COLO668 (cell line): Measurements from ENCODE around the gene RASIP1.
"Not testable (repeated sequence)": the region's sequence is repeated elsewhere in the genome, so short reads cannot be mapped to it uniquely, and the experiment has no call there.

Experiments used
- DNase-seq: peaks from one replicate; lab custom pipeline; 2025; ENCODE audit not compliant: unreplicated experiment; lab: John Stamatoyannopoulos, UW

The RASIP1 gene

GRCh38 chr19:48735031-48735615 lies 5.3 kb downstream of the RASIP1 start:
- no peak for DNase-seq

DNA sequence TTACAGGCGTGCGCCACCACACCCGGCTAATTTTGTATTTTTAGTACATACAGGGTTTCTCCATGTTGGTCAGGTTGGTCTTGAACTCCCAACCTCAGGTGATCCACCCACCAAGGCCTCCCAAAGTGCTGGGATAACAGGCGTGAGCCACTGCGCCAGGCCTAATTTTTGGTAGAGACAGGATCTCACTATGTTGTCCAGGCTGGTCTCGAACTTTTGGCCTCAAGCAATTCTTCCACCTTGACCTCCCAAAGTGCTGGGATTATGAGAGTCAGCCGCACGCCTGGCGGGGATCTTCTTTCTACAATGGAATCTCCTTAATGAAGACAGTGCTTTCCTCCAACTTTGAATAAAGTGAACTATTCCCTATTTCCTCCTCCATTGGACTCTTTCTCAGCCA lies 5.8 kb downstream of the RASIP1 start:
- no peak for DNase-seq

DNA sequence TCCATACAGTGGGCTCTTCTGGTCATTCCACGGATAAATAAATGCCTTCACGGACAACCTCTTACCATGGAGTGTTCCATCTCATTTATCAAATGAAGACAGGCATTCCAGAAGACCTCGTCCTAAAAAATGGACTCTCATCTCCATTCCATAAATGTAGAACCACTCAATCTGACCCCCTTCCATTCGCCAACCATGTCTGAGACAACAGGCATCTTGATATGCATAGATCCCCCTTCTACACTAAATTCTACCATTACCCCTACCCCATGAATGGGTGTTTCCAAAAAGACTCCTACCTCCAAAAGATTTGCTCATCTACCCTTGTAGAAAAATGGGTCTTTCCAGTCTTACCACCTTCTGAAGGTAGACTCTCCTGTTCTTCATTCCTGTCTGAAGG lies 9.0 kb downstream of the RASIP1 start:
- DNase-seq: no peak

GRCh38 chr19:48728911-48729664 lies 11.3 kb downstream of the RASIP1 start:
- peak; percentile 53 for DNase-seq

DNA sequence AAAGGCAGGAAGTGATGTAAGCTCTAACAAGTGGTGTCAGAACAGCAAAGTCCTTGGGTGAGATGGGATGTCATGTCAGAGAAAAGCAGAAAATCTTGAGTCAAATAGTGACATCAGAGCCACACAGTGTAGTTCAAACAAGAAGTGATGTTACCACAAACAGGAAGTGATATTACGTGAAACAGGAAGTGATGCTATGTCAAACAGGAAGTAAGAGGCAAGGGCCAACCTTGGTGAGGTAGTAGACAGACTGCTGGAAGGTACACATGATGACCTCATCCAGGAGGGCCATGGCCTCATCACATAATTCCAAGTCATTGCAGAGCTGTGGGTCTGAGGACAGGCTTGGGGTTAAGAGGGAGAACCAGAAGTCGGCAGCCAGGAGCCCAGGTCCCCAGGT lies 13.9 kb downstream of the RASIP1 start:
- no peak for DNase-seq

GRCh38 chr19:48724796-48725753 lies 15.3 kb downstream of the RASIP1 start:
- DNase-seq: no peak

- DNase-seq: no peak
These were observed 18.2 kb downstream of the RASIP1 start for GRCh38 chr19:48722196-48722708.

GRCh38 chr19:48720613-48721296 lies 19.7 kb downstream of the RASIP1 start:
- DNase-seq: peak; percentile 95

DNA sequence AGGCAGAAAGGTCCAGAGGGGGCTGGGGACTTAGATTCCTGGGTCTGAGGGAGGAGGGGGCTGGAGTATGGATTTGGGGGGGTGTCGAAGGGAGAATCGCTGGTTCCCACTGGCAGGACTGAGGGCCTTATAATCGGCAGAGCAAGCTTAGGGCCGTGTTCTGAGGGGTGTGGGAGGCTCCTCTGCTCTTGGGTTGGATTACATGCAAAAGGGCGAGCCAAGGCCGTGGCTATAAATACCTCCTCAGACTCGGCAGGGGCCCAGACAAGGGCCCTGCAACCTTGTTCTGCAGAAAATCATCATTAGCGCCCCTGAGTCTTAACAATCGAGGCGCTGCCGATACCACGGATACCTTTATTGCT lies 20.2 kb downstream of the RASIP1 start:
- DNase-seq: no peak

DNA sequence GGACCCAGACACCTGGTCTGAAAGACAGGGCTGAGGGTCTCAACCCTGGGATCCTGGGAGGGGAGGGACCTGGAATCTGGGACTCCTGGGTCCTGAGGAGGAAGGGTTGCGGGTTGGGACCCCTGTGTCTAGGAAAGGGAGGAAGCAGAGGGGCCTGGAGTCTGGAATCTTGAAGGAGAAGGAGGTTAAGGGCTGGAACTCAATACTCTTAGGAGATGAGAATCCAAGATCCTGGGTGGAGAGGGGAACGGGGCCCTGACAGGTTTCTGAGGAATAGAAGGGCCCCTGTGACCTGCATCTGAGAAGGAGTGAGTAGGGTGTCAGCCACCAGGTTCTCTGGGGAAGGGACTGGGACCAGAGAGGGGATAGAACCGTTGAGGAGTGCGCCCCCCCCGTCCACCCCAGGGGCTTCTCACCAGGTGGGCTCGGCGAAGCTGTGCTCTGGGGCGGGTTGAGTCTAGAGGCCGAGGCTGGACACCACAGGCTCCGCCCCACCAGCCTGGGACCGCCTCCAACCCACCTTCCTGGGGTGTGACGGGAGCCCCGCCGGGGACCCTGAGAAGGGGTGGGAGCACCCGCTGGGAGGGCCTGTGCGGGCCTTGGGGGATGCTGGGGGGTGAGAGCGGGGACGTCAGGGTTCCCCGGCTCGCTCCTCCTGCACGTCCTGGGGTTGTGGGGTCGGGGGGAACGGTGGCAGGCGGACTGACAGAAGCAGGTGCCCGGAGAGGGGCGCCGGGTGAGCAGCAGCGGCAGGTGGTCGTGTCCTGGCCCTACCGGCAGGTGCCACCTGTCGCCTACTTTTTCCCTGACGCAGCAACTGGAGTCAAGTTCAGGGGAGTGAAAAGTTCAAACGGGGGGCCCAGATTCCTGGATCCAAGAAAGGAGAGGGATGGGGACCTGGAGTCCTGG lies 20.9 kb downstream of the RASIP1 start, which contains the start of gene MAMSTR:
Gene MAMSTR, minus strand, starts transcription at position 463 of the 909 bp plus-strand sequence. CDS start 694 bp downstream, outside the sequence.
- DNase-seq: no peak

DNA sequence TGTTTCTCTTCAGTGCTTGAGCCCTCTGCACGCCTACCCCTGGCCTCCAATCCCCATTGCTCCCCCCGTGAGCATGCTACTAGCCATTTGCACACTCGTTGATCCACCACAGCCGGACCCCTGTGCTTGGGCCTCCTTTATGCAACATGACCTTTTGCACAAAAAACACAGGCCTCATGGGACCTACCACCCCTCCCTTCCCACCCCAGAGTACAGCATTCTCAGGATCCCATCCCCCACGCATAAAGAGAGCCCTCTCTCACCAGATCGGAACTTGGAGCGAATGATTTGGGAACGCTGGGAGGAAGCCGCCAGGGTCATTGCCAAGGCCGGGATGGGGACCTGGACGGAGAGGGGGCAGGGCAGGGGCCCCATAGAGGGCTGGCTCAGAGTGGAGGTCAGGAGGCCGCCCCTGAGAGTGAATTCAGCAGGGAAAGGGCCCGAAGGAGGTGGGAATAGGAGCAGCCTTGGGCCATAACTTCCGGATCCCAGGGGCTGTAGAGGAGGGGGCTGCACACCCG lies 21.6 kb downstream of the RASIP1 start:
- DNase-seq: no peak

GRCh38 chr19:48718106-48718505 lies 22.3 kb downstream of the RASIP1 start:
- not testable (repeated sequence) for DNase-seq

DNA sequence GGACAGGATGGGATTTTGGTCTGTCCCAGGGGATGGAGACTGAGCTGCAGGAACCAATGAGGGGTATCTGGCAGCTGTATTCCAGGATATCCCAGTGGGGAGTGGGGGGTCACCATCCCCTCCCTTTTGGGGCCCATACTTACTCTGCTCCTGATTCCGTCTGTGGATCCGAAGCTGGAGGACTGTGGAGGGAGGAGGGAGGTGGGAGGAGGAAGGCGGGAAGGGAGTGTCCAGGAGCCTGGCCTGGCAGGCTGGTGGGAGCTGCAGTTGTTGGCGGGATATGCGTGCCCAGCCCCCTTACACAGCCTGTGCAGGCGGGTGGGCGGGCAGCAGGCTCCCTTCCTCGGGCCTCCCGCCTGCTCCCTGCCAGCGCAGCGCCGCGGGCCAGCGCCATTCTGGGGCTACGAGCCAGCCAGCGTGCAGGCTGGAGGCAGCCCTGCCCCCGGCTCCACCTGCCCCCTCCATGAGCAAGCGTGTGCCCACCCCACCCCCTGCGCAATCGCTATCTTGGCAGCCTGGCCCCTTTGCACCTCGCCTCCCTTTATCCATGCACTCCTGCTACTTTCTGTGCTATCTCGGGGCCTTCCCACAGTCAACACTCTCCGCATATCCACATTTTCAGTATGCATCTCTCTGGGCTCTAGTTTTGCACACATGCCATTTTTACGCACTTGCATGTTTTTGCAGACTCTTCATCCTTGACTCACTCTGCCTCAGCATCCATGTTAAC lies 23.7 kb downstream of the RASIP1 start:
- DNase-seq: no peak

DNA sequence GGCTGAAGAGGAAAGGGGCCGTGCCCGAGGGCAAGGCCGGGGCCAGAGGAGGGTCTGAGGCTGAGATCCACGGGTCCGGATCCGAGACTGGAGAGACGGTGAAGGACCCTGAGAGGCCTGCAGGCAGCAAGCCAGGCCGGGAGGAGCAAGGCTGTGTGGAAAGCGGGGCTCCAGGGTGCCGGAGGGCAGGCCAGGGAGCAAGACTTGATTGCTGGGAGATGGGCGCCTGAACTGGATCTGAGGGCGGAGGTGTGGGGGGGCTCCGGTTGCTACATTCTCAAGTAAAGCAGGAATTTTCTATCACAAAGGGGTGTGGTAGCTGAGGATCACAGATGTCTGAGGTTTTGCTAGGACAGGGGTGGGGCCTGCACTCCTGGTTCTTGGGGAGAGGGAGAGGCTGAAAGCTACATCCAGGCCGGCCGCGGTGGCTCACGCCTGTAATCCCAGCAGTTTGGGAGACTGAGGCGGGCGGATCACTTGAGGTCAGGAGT lies 24.7 kb downstream of the RASIP1 start:
- DNase-seq: no peak

DNA sequence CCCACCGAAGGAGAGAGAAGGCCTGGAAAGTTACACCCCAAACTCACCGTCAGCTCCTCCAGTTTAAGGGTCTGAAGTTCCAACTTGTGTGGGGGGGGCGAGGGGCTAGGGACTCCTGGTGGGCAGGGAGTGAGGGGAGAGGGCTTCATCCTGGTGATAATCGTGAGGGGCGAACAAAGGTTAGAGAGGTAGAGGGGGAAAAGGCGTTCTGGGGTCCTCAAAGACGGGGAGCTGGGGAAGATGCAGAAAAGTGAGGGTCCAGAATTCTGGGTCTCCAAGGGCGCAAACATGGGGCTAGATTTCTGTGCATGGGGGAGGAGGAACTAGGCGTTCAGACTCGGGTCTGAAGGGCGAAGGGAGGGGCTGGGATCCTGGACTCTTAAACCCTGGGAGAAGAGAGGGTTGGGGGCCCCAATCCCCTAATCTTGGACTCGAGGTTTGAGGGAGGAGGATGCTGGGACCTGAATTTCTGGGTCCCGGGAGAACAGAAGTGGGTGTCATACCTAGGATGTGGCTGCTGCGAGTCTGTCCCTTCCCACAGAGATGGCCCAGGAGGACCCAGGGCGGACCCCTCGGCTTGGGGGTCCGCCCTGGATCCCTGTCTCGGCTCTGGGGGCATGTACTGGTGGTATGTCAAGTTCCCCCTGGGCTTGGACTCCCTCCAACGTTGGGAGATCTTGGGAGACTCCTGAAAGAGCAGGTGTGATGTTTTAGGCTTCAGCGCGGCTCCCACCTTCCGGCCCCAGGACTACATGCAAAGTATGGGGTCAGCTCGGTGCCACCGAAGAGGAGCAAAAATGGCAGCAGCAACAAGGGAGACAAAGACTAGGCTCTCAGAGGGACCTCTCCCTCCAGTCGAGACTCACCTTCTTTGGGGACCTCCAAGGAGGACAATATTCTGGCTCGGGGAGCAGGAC lies 25.4 kb downstream of the RASIP1 start:
- DNase-seq: no peak

DNA sequence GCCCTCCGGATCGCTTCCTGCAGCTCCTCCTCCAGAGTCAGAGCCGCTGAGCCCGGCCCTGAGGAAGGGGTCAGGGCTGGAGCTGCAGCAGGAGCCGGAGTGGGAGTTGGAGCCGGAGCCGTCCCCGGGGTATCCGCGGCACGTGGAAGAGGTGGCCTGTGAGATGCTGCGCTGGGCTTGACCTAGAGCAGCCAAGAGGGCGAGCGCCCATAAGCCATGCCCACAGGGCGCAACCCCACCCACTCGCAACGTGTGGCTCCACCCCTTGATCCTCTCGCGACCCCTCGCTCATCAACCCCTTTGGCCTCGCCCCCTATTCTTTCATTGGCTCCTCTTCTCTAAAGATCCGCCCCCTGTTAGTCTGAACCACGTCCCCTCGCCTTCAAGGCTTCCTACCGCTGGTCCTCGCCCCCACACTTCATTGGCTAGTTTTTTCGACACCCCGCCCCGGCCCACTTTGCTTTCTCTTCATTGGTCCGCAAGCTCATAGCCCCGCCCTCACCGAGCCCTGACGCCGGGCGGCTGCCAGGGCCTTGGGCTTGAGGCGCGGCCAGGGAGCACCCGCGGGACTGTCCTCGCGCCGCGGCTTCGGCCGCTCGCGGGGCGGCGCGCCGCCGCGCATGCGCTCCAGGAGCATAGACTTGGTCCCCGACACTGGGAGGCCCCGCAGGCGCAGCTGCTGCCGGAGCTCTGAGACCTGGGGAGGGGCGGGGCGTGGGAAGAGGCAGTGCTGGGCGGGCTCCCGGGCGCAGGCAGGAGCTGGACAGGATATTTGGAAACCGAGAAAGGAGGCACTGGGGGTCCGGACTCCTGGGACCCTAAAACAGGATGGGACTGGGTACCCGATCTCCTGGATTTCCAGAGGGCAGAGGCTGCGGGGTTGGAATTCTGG lies 26.3 kb downstream of the RASIP1 start:
- DNase-seq: peak; percentile 99
